Spleen (tissue), 11 donors: Measurements from ENCODE around the gene ANKRD6. TPM values are rescaled to one million over a fixed set of nuclear protein-coding genes. Genes with fewer than 3 reads are reported as not detected.
"Not testable (repeated sequence)": the region's sequence is repeated elsewhere in the genome, so short reads cannot be mapped to it uniquely, and the experiment has no call there.

Source experiments
- DNase-seq: peaks from one replicate; pipeline ENCODE4 v3.0.0-alpha.2; 2020
- H3K27ac ChIP-seq, 8 donors: fragments of 200-600 bp; sonication (generic) in 7 of 8; 1 replicate in 4 of 8; 2 replicates in 4 of 8; pipeline versions ENCODE4 v1.5.0 to v1.8.0; 2016 to 2021; ENCODE audit warnings: inconsistent platforms in 4 of 8, mild to moderate bottlenecking in 4 of 8, moderate library complexity in 1 of 8
- H3K27me3 ChIP-seq, 7 donors: fragments of 200-600 bp; sonication (generic) in 6 of 7; replicated peaks in 1 of 7; 1 replicate in 4 of 7; 2 replicates in 3 of 7; pipeline versions ENCODE4 v1.5.0 to v1.8.0; 2016 to 2021; ENCODE audit warnings: inconsistent platforms in 3 of 7, mild to moderate bottlenecking in 1 of 7
- H3K36me3 ChIP-seq, 6 donors: fragments of 200-600 bp; sonication (generic) in 5 of 6; 1 replicate in 4 of 6; 2 replicates in 2 of 6; pipeline versions ENCODE4 v1.5.0 to v1.8.0; 2016 to 2021; ENCODE audit warnings: inconsistent platforms in 2 of 6
- H3K4me1 ChIP-seq, 6 donors: fragments of 200-600 bp; sonication (generic) in 5 of 6; 1 replicate in 3 of 6; 2 replicates in 3 of 6; pipeline versions ENCODE4 v1.5.0 to v1.8.0; 2016 to 2021; ENCODE audit warnings: inconsistent platforms in 3 of 6
- H3K4me3 ChIP-seq, 8 donors: fragments of 200-600 bp; sonication (generic) in 7 of 8; 1 replicate in 4 of 8; 2 replicates in 4 of 8; pipeline versions ENCODE4 v1.5.0 to v1.8.0; 2016 to 2021; ENCODE audit warnings: inconsistent platforms in 4 of 8, mild to moderate bottlenecking in 4 of 8, moderate library complexity in 2 of 8
- H3K9me3 ChIP-seq, 8 donors: fragments of 200-600 bp; sonication (generic) in 7 of 8; 1 replicate in 4 of 8; 2 replicates in 4 of 8; pipeline versions ENCODE4 v1.5.0 to v1.8.0; 2016 to 2021; ENCODE audit warnings: inconsistent platforms in 4 of 8
- CTCF ChIP-seq, 11 experiments: fragments of 200-600 bp in 7 of 11; fragments of 450-650 bp in 4 of 11; sonication (generic) in 4 of 11; IDR thresholded peaks in 8 of 11; conservative IDR thresholded peaks in 3 of 11; 1 replicate in 7 of 11; 2 replicates in 4 of 11; pipeline versions ENCODE4 v1.4.0 to v1.8.0; 2016 to 2021; ENCODE audit warnings: antibody characterized with exemption in 11 of 11, inconsistent platforms in 4 of 11, mild to moderate bottlenecking in 1 of 11
- POLR2A ChIP-seq, 3 donors: fragments of 450-650 bp; IDR thresholded peaks; one replicate each; pipeline ENCODE4 v1.5.1; 2017; ENCODE audit warnings: antibody characterized with exemption in 3 of 3, mild to moderate bottlenecking in 1 of 3
- POLR2AphosphoS5 ChIP-seq, 3 donors: sonication (generic); formaldehyde crosslinking; IDR thresholded peaks; one replicate each; pipeline ENCODE4 v1.5.1; 2017; ENCODE audit warnings: antibody characterized with exemption in 3 of 3
- WGBS, 5 donors: extraction: QIAGEN DNeasy Blood & Tissue Kit in 3 of 5; methylation state at CpG; one replicate each; pipeline versions ENCODE4 v1.1.5 to v1.1.7; 2013 to 2018; 5-methylcytosine and 5-hydroxymethylcytosine counted together
- intact Hi-C: fragments of 100-400 bp; cut with DNase I; formaldehyde crosslinking; loops from one replicate; pipeline ENCODE4 v1.15.0; 2023; ENCODE audit warnings: low total_unique reads
- polyA plus RNA-seq, 3 donors: library from polyadenylated mRNA; stranded (reverse); fragments of 200-250 nt; gene quantifications; one replicate each; pipeline ENCODE4 v1.2.1, GENCODE V29; 2013
- total RNA-seq, 7 donors: library from RNA; depleted of rRNA in 3 of 7; stranded (reverse); fragments of >200 nt in 3 of 7; fragmentation: NEBNext Ultra II Directional in 4 of 7; extraction: Animal tissue kit (Norgen Biotek cat#: 25700) in 4 of 7; gene quantifications; one replicate each; pipeline versions ENCODE4 v1.1.0 to v1.2.1, GENCODE V29; 2016 to 2021
- donor health status: healthy with polysubstance abuse.
- donor health status: DM: no; HTN: no; CAD: no; lungs with moderate emphysema.
- donor health status: DM: no; HTN: no; CAD: no.
- donor health status: Bipolar disorder and iron deficiency.
- donor health status: healthy.
- donor health status: DM: no; HTN: no; CAD: no.
- donor health status: DM: yes; HTN: yes; CAD: no.

ANKRD6 gene
- total and polyA plus RNA-seq, 10 donors: 2.2 to 18.4 (median 7.7) TPM

- H3K4me3 ChIP-seq: no peak overlapping the region
- no peak for DNase-seq
- intact Hi-C loops: no loop called here
- no peaks in the 10 kb centered on the region for H3K27me3 ChIP-seq
- H3K27ac ChIP-seq: no peak overlapping the region
- TF ChIP-seq POLR2A (IDR thresholded peaks at IDR 0.05) (no peak), CTCF (IDR thresholded peaks at IDR 0.05 in 8 of 11, conservative IDR thresholded peaks at IDR 0.05 in 3 of 11) (no peak), POLR2AphosphoS5 (IDR thresholded peaks at IDR 0.05) (no peak)
- no peaks in the 10 kb centered on the region for H3K36me3 ChIP-seq
- no peaks in the 10 kb centered on the region for H3K9me3 ChIP-seq
- 78 to 88% (median 86%) methylated on average over 9 of the region's 9 CpGs for WGBS, 5 donors
- H3K4me1 ChIP-seq: peaks cover 0 to 11% (median 4%) of the 10 kb centered on the region in 6 donors
Measured at GRCh38 chr6:89387516-89388201, 45.3 kb upstream of the ANKRD6 start.

- H3K4me1 ChIP-seq: peaks cover 0 to 11% (median 4%) of the 10 kb centered on the region in 6 donors
- peaks cover 0 to 9% (median 3%) of the 10 kb centered on the region in 8 donors for H3K9me3 ChIP-seq
- no peak overlapping the region for H3K4me3 ChIP-seq
- H3K36me3 ChIP-seq: no peaks in the 10 kb centered on the region
- 92 to 98% (median 94%) methylated on average over 6 of the region's 6 CpGs for WGBS, 5 donors
- intact Hi-C loops: no loop called here
- DNase-seq: no peak
- H3K27me3 ChIP-seq: no peaks in the 10 kb centered on the region
- TF ChIP-seq CTCF (IDR thresholded peaks at IDR 0.05 in 8 of 11, conservative IDR thresholded peaks at IDR 0.05 in 3 of 11) (no peak), POLR2A (IDR thresholded peaks at IDR 0.05) (no peak), POLR2AphosphoS5 (IDR thresholded peaks at IDR 0.05) (no peak)
- H3K27ac ChIP-seq: no peak overlapping the region
Measured at GRCh38 chr6:89388846-89389245, 44.1 kb upstream of the ANKRD6 start.

- Histone ChIP-seq H3K27me3 (no peaks in the 10 kb centered on the region), H3K27ac (no peak overlapping the region), H3K9me3 (peaks cover 0 to 11% (median 3%) of the 10 kb centered on the region in 8 donors), H3K4me1 (peaks cover 0 to 3% (median under 1%) of the 10 kb centered on the region in 6 donors), H3K36me3 (no peaks in the 10 kb centered on the region), H3K4me3 (no peak overlapping the region)
- TF ChIP-seq CTCF (IDR thresholded peaks at IDR 0.05 in 8 of 11, conservative IDR thresholded peaks at IDR 0.05 in 3 of 11) (no peak), POLR2AphosphoS5 (IDR thresholded peaks at IDR 0.05) (no peak), POLR2A (IDR thresholded peaks at IDR 0.05) (no peak)
- DNase-seq: no peak
- intact Hi-C loops: no loop called here
Measured at GRCh38 chr6:89392823-89393222, 40.1 kb upstream of the ANKRD6 start.

- H3K27me3 ChIP-seq: no peaks in the 10 kb centered on the region
- H3K4me3 ChIP-seq: no peak overlapping the region
- peaks cover 0 to 11% (median 3%) of the 10 kb centered on the region in 8 donors for H3K9me3 ChIP-seq
- TF ChIP-seq CTCF (IDR thresholded peaks at IDR 0.05 in 8 of 11, conservative IDR thresholded peaks at IDR 0.05 in 3 of 11) (no peak), POLR2AphosphoS5 (IDR thresholded peaks at IDR 0.05) (no peak), POLR2A (IDR thresholded peaks at IDR 0.05) (no peak)
- no peak overlapping the region for H3K27ac ChIP-seq
- intact Hi-C loops: no loop called here
- DNase-seq: no peak
- H3K36me3 ChIP-seq: no peaks in the 10 kb centered on the region
- 85 to 97% (median 94%) methylated on average over 1 of the region's 1 CpG for WGBS, 5 donors
- no peaks in the 10 kb centered on the region for H3K4me1 ChIP-seq
Measured at GRCh38 chr6:89393659-89394058, 39.3 kb upstream of the ANKRD6 start.

- 78 to 90% (median 86%) methylated on average over 4 of the region's 4 CpGs for WGBS, 5 donors
- H3K4me3 ChIP-seq, DNase-seq, intact Hi-C loops, H3K36me3 ChIP-seq, H3K27me3 ChIP-seq, H3K27ac ChIP-seq: not testable (repeated sequence)
- Histone ChIP-seq H3K9me3 (peaks cover 0 to 11% (median 3%) of the 10 kb centered on the region in 8 donors), H3K4me1 (peaks cover 0 to 19% (median 3%) of the 10 kb centered on the region in 6 donors)
Measured at GRCh38 chr6:89397884-89398283, 35.1 kb upstream of the ANKRD6 start.
